Chondrocyte (in vitro differentiated cells): ENCODE results near the gene BHLHE40. TPM values are rescaled to one million over a fixed set of nuclear protein-coding genes. Genes with fewer than 3 reads are reported as not detected.

ENCODE experiments used
- DNase-seq: peaks from one replicate; pipeline ENCODE4 v3.0.0; 2021; ENCODE audit warnings: mixed read lengths, low spot score
- H3K27ac Mint-ChIP-seq: one replicate; pipeline ENCODE4 v1.8.0; 2021; ENCODE audit warnings: mild to moderate bottlenecking, moderate library complexity, mixed read lengths; ENCODE audit not compliant: unreplicated experiment
- H3K27me3 Mint-ChIP-seq: 2 replicates; pipeline ENCODE4 v1.8.0; 2021; ENCODE audit warnings: low read depth, mixed read lengths
- H3K36me3 Mint-ChIP-seq: 2 replicates; pipeline ENCODE4 v1.8.0; 2021; ENCODE audit warnings: low read depth, mixed read lengths
- H3K4me1 Mint-ChIP-seq: 2 replicates; pipeline ENCODE4 v1.8.0; 2021; ENCODE audit warnings: low read depth, mild to moderate bottlenecking, mixed read lengths
- H3K4me3 Mint-ChIP-seq: one replicate; pipeline ENCODE4 v1.8.0; 2021; ENCODE audit warnings: mild to moderate bottlenecking, moderate library complexity, mixed read lengths; ENCODE audit not compliant: unreplicated experiment
- H3K9me3 Mint-ChIP-seq: 2 replicates; pipeline ENCODE4 v1.8.0; 2021; ENCODE audit warnings: low read depth, mixed read lengths
- CTCF ChIP-seq: fragments of 200-600 bp; sonication (generic); IDR thresholded peaks from 2 replicates; pipeline ENCODE4 v1.5.0; 2021; ENCODE audit warnings: antibody characterized with exemption, mild to moderate bottlenecking, moderate library complexity
- total RNA-seq: library from RNA; stranded (reverse); gene quantifications from 3 replicates; pipeline ENCODE4 v1.2.1, GENCODE V29; 2021

BHLHE40 gene
- total RNA-seq, 1 donor from 2014 or later, result 66.4 TPM

GRCh38 chr3:5010140-5010539 is 30.9 kb downstream of the BHLHE40 start:
- H3K4me3 Mint-ChIP-seq, result no peak overlapping the region
- no peaks in the 10 kb centered on the region for H3K27me3 Mint-ChIP-seq
- no peak for DNase-seq
- H3K4me1 Mint-ChIP-seq, result peaks cover 12% of the 10 kb centered on the region
- no peaks in the 10 kb centered on the region for H3K9me3 Mint-ChIP-seq
- no peak for TF ChIP-seq CTCF
- H3K27ac Mint-ChIP-seq, result no peak overlapping the region
- no peaks in the 10 kb centered on the region for H3K36me3 Mint-ChIP-seq

GRCh38 chr3:5010706-5011554 is 31.7 kb downstream of the BHLHE40 start:
- Mint-ChIP-seq H3K4me1 (peaks cover 12% of the 10 kb centered on the region), H3K36me3 (no peaks in the 10 kb centered on the region), H3K4me3 (no peak overlapping the region), H3K27ac (no peak overlapping the region), H3K27me3 (no peaks in the 10 kb centered on the region), H3K9me3 (no peaks in the 10 kb centered on the region)
- no peak for DNase-seq
- TF ChIP-seq CTCF, result no peak

GRCh38 chr3:5011555-5012256 is 32.5 kb downstream of the BHLHE40 start:
- H3K9me3 Mint-ChIP-seq, result no peaks in the 10 kb centered on the region
- H3K27me3 Mint-ChIP-seq, result no peaks in the 10 kb centered on the region
- no peak for TF ChIP-seq CTCF
- DNase-seq, result no peak
- no peaks in the 10 kb centered on the region for H3K36me3 Mint-ChIP-seq
- peaks cover 13% of the 10 kb centered on the region for H3K4me1 Mint-ChIP-seq
- no peak overlapping the region for H3K27ac Mint-ChIP-seq
- no peak overlapping the region for H3K4me3 Mint-ChIP-seq

GRCh38 chr3:5012367-5012766 is 33.1 kb downstream of the BHLHE40 start:
- Mint-ChIP-seq H3K27me3 (no peaks in the 10 kb centered on the region), H3K27ac (no peak overlapping the region), H3K9me3 (no peaks in the 10 kb centered on the region), H3K4me3 (no peak overlapping the region), H3K4me1 (peaks cover 17% of the 10 kb centered on the region), H3K36me3 (no peaks in the 10 kb centered on the region)
- DNase-seq, result no peak
- no peak for TF ChIP-seq CTCF

- H3K4me1 Mint-ChIP-seq, result peaks cover 22% of the 10 kb centered on the region
- H3K36me3 Mint-ChIP-seq, result no peaks in the 10 kb centered on the region
- H3K4me3 Mint-ChIP-seq, result no peak overlapping the region
- TF ChIP-seq CTCF, result no peak
- no peaks in the 10 kb centered on the region for H3K9me3 Mint-ChIP-seq
- no peaks in the 10 kb centered on the region for H3K27me3 Mint-ChIP-seq
- DNase-seq, result no peak
- no peak overlapping the region for H3K27ac Mint-ChIP-seq
These were observed 34.0 kb downstream of the BHLHE40 start for GRCh38 chr3:5013021-5013906.
